Trophoblast cell (in vitro differentiated cells and primary cell): ENCODE data around the gene ATP8A2.

Source experiments
- DNase-seq, 2 donors: peaks; one replicate each; pipeline ENCODE4 v3.0.0-alpha.2; 2016
- H2AFZ ChIP-seq: 2 replicates; pipeline ENCODE4 v1.6.1; 2013; ENCODE audit warnings: low read length, moderate library complexity, mild to moderate bottlenecking; ENCODE audit not compliant: insufficient read depth, poor library complexity
- H2AK5ac ChIP-seq: 2 replicates; pipeline ENCODE4 v1.6.1; 2013; ENCODE audit warnings: mild to moderate bottlenecking, low read length
- H2BK120ac ChIP-seq: 2 replicates; pipeline ENCODE4 v1.6.1; 2013; ENCODE audit warnings: low read length, mild to moderate bottlenecking, moderate library complexity; ENCODE audit not compliant: insufficient read depth, poor library complexity
- H2BK12ac ChIP-seq: 2 replicates; pipeline ENCODE4 v1.6.1; 2013; ENCODE audit warnings: mild to moderate bottlenecking, low read length, moderate library complexity
- H2BK5ac ChIP-seq: 2 replicates; pipeline ENCODE4 v1.6.1; 2013; ENCODE audit warnings: low read length, low read depth, moderate library complexity, mild to moderate bottlenecking; ENCODE audit not compliant: poor library complexity
- H3K14ac ChIP-seq: 2 replicates; pipeline ENCODE4 v1.6.1; 2013; ENCODE audit warnings: mild to moderate bottlenecking, low read length
- H3K18ac ChIP-seq: 2 replicates; pipeline ENCODE4 v1.6.1; 2013; ENCODE audit warnings: mild to moderate bottlenecking, low read length
- H3K23ac ChIP-seq: 2 replicates; pipeline ENCODE4 v1.6.1; 2013; ENCODE audit warnings: low read length
- H3K27ac ChIP-seq: 2 replicates; pipeline ENCODE4 v1.5.1; 2013; ENCODE audit warnings: low read depth, mild to moderate bottlenecking, inconsistent platforms, low read length, moderate library complexity
- H3K27me3 ChIP-seq: 2 replicates; pipeline ENCODE4 v1.6.1; 2013; ENCODE audit warnings: inconsistent platforms, mild to moderate bottlenecking, low read length, moderate library complexity; ENCODE audit not compliant: insufficient read depth
- H3K36me3 ChIP-seq, 2 experiments: 1 replicate in 1 of 2; 2 replicates in 1 of 2; pipeline ENCODE4 v1.6.1; 2013; ENCODE audit warnings: low read length in 2 of 2, mild to moderate bottlenecking in 2 of 2, moderate library complexity in 1 of 2; ENCODE audit not compliant: insufficient read depth in 2 of 2, control insufficient read depth in 1 of 2
- H3K4ac ChIP-seq: 2 replicates; pipeline ENCODE4 v1.6.1; 2013; ENCODE audit warnings: low read depth, mild to moderate bottlenecking, low read length, moderate library complexity
- H3K4me1 ChIP-seq, 2 experiments: 1 replicate in 1 of 2; 2 replicates in 1 of 2; pipeline ENCODE4 v1.6.1; 2013; ENCODE audit warnings: low read length in 2 of 2, mild to moderate bottlenecking in 2 of 2, moderate library complexity in 1 of 2; ENCODE audit not compliant: insufficient read depth in 2 of 2, control insufficient read depth in 1 of 2
- H3K4me2 ChIP-seq: 2 replicates; pipeline ENCODE4 v1.6.1; 2013; ENCODE audit warnings: inconsistent platforms, mild to moderate bottlenecking, low read length, moderate library complexity
- H3K4me3 ChIP-seq: 2 replicates; pipeline ENCODE4 v1.5.1; 2013; ENCODE audit warnings: mild to moderate bottlenecking, low read depth, low read length, inconsistent platforms
- H3K79me1 ChIP-seq: one replicate; pipeline ENCODE4 v1.6.1; 2013; ENCODE audit warnings: low read length
- H3K79me2 ChIP-seq: 2 replicates; pipeline ENCODE4 v1.6.1; 2013; ENCODE audit warnings: low read length, mild to moderate bottlenecking; ENCODE audit not compliant: control insufficient read depth, insufficient read depth, poor library complexity
- H3K9ac ChIP-seq: 2 replicates; pipeline ENCODE4 v1.6.1; 2013; ENCODE audit warnings: mild to moderate bottlenecking, low read length
- H3K9me3 ChIP-seq: 2 replicates; pipeline ENCODE4 v1.6.1; 2013; ENCODE audit warnings: low read depth, mild to moderate bottlenecking, control low read depth, inconsistent platforms, low read length; ENCODE audit not compliant: insufficient read depth
- H4K12ac ChIP-seq: 2 replicates; pipeline ENCODE4 v1.6.1; 2013; ENCODE audit warnings: low read depth, mild to moderate bottlenecking, low read length, moderate library complexity
- H4K8ac ChIP-seq: 2 replicates; pipeline ENCODE4 v1.6.1; 2013; ENCODE audit warnings: low read depth, mild to moderate bottlenecking, low read length, moderate library complexity
- H4K91ac ChIP-seq: one replicate; pipeline ENCODE4 v1.6.1; 2013; ENCODE audit warnings: low read depth, mild to moderate bottlenecking, low read length, moderate library complexity
- WGBS: extraction: QIAGEN DNeasy Blood & Tissue Kit; methylation state at CpG from one replicate; pipeline ENCODE4 v1.1.7; 2013; ENCODE audit warnings: missing lambda C conversion rate; ENCODE audit not compliant: insufficient read length, insufficient coverage; ENCODE audit errors: extremely low coverage; 5-methylcytosine and 5-hydroxymethylcytosine counted together

ATP8A2 gene

DNA sequence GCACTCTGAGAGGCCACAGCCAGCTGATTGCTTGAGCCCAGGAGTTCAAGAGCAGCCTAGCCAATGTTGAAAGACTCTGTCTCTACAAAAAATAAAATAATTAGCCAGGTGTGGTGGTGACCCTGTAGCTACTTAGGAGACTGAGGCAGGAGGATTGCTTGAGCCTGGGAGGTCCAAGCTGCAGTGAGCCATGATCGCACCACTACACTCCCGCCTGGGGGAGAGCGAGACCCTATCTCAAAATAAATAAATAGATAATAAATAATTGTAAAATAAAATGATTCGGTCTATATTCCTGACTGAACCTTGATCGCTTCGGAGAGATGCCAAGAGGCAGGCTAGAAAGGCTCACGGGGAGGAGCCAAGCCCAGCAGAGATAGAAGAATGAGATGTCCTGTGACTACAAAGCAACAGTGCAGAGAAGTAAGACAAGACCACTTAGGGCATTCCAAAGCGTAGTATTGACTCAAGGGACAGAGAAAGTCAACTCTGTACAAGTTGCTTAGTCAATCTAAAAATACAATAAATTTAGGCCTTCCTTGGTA, 667.2 kb downstream of the ATP8A2 start:
- Histone ChIP-seq H2BK5ac (no peak overlapping the region), H3K4me1 (no peaks in the 10 kb centered on the region), H2BK120ac (no peak overlapping the region), H3K4me2 (no peak overlapping the region), H4K12ac (no peak overlapping the region), H3K4ac (no peak overlapping the region), H3K36me3 (no peaks in the 10 kb centered on the region), H3K79me1 (no peaks in the 10 kb centered on the region), H2AFZ (no peak overlapping the region), H2AK5ac (no peak overlapping the region), H3K4me3 (no peak overlapping the region), H3K14ac (no peak overlapping the region), H3K23ac (no peak overlapping the region), H3K9ac (no peak overlapping the region), H3K27ac (no peak overlapping the region), H3K79me2 (no peaks in the 10 kb centered on the region), H3K18ac (no peak overlapping the region), H4K91ac (no peak overlapping the region), H2BK12ac (no peak overlapping the region), H3K27me3 (no peaks in the 10 kb centered on the region), H3K9me3 (no peaks in the 10 kb centered on the region), H4K8ac (no peak overlapping the region)
- no CpG with 5 or more reads among the region's 8 CpGs for WGBS
- DNase-seq = no peak

- Histone ChIP-seq H3K18ac (no peak overlapping the region), H4K8ac (no peak overlapping the region), H2BK5ac (no peak overlapping the region), H2BK12ac (no peak overlapping the region), H3K23ac (no peak overlapping the region), H2BK120ac (no peak overlapping the region), H3K36me3 (no peaks in the 10 kb centered on the region), H3K9me3 (peaks cover 2% of the 10 kb centered on the region), H4K91ac (no peak overlapping the region), H2AK5ac (no peak overlapping the region), H3K4me2 (no peak overlapping the region), H3K4me1 (no peaks in the 10 kb centered on the region), H3K4me3 (no peak overlapping the region), H3K14ac (no peak overlapping the region), H4K12ac (no peak overlapping the region), H3K79me2 (no peaks in the 10 kb centered on the region), H3K79me1 (no peaks in the 10 kb centered on the region), H3K4ac (no peak overlapping the region), H3K27me3 (no peaks in the 10 kb centered on the region), H3K27ac (no peak overlapping the region), H2AFZ (no peak overlapping the region), H3K9ac (no peak overlapping the region)
- no peak for DNase-seq
- no CpG with 5 or more reads among the region's 3 CpGs for WGBS
Observed at GRCh38 chr13:26041444-26041843, 669.7 kb downstream of the ATP8A2 start.

GRCh38 chr13:26042785-26043184, 671.0 kb downstream of the ATP8A2 start:
- Histone ChIP-seq H3K9ac (no peak overlapping the region), H2AK5ac (no peak overlapping the region), H4K12ac (no peak overlapping the region), H3K14ac (no peak overlapping the region), H4K91ac (no peak overlapping the region), H3K4me1 (no peaks in the 10 kb centered on the region), H3K27ac (no peak overlapping the region), H3K4me3 (no peak overlapping the region), H3K18ac (no peak overlapping the region), H2AFZ (no peak overlapping the region), H3K36me3 (no peaks in the 10 kb centered on the region), H3K4ac (no peak overlapping the region), H2BK120ac (no peak overlapping the region), H3K9me3 (peaks cover 2% of the 10 kb centered on the region), H3K4me2 (no peak overlapping the region), H2BK5ac (no peak overlapping the region), H3K27me3 (no peaks in the 10 kb centered on the region), H3K79me1 (no peaks in the 10 kb centered on the region), H2BK12ac (no peak overlapping the region), H3K79me2 (no peaks in the 10 kb centered on the region), H3K23ac (no peak overlapping the region), H4K8ac (no peak overlapping the region)
- DNase-seq = no peak
- WGBS = no CpG with 5 or more reads among the region's 1 CpG

DNA sequence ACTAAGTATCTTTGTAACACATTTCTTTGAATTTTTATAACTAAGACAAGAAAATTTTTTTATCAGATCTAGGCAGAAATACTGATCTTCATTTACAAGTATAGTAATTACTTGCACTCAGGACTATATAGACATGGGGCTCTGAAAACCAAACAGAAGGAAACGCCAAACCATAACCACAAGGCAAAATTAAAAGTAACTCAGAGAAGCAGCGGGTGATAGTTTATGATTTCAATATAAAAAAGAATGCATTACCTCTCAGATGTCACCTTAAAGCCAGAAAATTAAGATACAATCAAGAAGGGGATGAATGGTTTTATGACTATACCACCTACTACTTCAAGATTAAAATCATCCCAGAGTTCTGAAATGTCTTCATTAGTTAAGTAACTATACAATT, 673.4 kb downstream of the ATP8A2 start:
- H3K4me2 ChIP-seq = no peak overlapping the region
- no peak overlapping the region for H3K9ac ChIP-seq
- H3K4me1 ChIP-seq = no peaks in the 10 kb centered on the region
- H3K36me3 ChIP-seq = no peaks in the 10 kb centered on the region
- H2AFZ ChIP-seq = no peak overlapping the region
- H3K4ac ChIP-seq = no peak overlapping the region
- no CpG with 5 or more reads among the region's 2 CpGs for WGBS
- no peak overlapping the region for H3K14ac ChIP-seq
- DNase-seq = no peak
- no peak overlapping the region for H2BK5ac ChIP-seq
- no peak overlapping the region for H2BK120ac ChIP-seq
- H2BK12ac ChIP-seq = no peak overlapping the region
- H3K9me3 ChIP-seq = peaks cover 2% of the 10 kb centered on the region
- no peak overlapping the region for H3K27ac ChIP-seq
- no peaks in the 10 kb centered on the region for H3K79me2 ChIP-seq
- H4K8ac ChIP-seq = no peak overlapping the region
- no peak overlapping the region for H2AK5ac ChIP-seq
- no peak overlapping the region for H3K4me3 ChIP-seq
- no peak overlapping the region for H3K18ac ChIP-seq
- H4K91ac ChIP-seq = no peak overlapping the region
- no peaks in the 10 kb centered on the region for H3K79me1 ChIP-seq
- peaks cover 14% of the 10 kb centered on the region for H3K27me3 ChIP-seq
- H3K23ac ChIP-seq = no peak overlapping the region
- no peak overlapping the region for H4K12ac ChIP-seq
